ENCODE results near the gene FNTB.

FNTB gene

DNA sequence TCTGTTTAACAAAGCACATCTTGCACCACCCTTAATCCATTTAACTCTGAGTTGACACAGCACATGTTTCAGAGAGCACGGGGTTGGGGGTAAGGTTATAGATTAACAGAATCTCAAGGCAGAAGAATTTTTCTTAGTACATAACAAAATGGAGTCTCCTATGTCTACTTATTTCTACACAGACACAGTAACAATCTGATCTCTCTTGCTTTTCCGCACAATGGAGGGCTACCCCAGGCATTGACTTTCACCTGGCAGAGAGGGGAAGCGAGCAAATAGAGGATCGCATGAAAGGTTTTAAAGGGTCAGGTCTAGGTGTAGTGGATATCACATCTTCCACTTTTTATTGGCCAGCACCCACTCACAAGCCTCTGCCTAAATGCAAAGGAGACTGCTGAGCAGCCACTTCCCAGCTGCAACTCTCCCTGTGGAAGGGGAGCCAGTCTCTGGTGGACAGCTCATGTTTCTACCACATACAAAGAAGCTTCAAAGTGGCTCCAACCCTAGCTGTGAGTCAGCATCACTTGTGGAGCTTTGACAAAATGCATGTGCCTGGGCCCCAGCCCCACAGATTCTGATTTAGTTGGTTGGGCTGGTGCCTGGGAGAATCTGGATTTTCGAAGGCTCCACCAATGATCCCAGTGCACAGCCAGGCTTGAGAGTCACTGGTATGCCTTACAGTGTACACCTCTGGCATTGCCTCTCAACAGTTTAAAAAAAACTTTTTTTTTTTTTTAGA is 7.2 kb upstream of the FNTB start:
- DNase-seq (ENCODE audit: low read depth in 2 of 2), result no peak

GRCh38 chr14:64983439-64984310 is 3.0 kb upstream of the FNTB start:
- DNase-seq (ENCODE audit: low read depth in 2 of 2), result no peak

DNA sequence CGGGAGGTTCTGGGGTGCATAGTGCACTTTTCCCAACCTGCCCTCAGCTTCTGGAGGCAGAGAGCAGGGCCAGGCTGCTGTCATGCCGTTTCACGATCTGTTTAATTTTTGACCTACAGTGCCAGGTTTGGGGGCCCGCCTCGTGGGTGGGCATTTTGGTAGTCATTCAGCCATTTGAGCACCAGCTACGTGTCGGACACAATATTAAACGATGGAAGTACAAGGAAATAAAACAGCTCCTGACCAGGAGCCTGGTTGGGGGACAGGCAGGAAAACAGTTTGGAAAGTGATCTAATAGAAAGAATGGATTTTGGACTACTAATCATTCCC is 708 bp downstream of the FNTB start:
- DNase-seq (ENCODE audit: low read depth in 2 of 2), result no peak

DNA sequence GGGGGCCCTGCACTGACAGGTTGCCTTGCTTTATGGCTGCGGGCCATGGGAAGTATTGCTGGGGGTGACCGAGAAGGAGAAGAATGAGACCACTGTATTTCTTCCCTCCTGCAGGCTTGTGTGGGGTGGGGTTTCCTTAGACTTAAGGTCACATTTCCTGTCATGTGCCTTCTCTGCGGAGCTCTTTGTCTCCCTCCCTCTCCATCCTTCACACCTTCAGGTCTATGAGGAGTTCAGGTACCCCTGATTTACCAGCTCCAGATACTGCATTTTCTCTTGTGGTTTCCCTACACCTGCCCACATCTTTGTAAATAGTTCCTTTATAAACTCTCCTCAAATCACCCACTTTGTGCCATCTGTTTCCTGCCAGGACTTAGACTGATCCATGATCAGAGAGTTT is 3.6 kb downstream of the FNTB start:
- DNase-seq (ENCODE audit: low read depth in 2 of 2), result no peak

- no peak for DNase-seq (ENCODE audit: low read depth in 2 of 2)
Measured at GRCh38 chr14:64990939-64991338, 4.2 kb downstream of the FNTB start.

- DNase-seq (ENCODE audit: low read depth in 2 of 2), result no peak
Measured at GRCh38 chr14:64992328-64992885, 5.7 kb downstream of the FNTB start.

DNA sequence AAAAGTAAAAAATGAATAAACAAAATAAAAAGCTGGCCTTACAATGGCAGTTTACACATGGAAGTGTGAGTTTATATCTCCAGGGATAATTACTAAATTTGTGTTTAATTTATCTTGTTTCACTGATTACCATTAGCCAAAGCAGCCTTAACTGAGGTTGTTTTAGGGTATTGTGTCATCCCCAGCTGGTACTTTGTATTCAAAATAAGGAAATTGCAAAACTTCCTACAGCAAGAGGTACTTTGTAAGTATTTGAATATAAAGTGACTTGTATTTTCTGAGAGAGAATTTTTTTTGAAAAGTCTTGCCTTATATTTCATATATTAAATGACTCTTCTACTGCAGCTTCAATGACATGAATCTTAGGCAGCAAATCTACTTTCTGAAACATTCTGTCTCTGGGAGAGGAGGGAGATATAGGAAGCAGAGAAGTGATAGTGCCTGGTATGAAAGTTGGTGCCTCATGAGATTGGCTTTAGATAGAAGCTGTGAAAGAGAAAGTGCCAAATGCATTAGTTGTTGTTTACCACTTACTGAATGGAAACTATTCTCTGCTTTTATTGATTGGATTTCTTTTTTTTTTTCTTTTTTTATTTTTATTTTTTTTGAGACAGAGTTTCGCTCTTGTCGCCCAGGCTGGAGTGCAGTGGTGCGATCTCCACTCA is 6.7 kb downstream of the FNTB start:
- DNase-seq (ENCODE audit: low read depth in 2 of 2), result no peak

DNA sequence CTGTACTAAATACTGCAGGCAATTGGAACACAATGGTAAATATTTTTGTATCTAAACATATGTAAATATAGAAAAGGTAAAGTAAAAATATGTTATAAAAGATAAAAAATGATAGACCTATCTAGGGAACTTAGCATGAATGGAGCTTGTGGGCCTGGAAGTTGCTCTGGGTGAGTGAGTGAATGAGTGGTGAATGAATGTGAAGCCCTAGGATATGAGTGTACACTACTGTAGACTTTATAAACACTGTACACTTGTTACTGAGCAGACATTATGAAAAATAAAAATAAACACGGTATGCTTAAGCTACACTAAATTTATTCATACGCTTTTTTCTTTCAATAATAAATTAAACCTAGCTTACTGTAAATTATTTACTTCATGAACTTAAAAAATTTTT is 7.8 kb downstream of the FNTB start:
- no peak for DNase-seq (ENCODE audit: low read depth in 2 of 2)

DNA sequence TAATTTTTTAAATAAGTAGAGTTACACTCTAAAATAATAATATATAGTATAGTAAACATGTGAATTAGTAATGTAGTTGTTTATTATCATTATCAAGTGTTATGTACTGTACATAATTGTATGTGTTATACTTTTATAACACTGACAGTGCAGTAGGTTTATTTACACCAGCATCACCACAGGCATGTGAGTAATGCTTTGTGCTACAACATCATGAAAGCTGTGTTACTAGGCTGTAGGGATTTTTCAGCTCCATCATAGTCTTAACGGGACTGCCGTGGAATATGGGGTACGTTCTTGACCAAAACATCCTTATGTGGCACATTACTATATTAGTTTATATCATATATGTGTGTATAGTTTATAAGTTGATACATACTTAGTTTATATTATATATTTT is 8.6 kb downstream of the FNTB start:
- no peak for DNase-seq (ENCODE audit: low read depth in 2 of 2)

DNA sequence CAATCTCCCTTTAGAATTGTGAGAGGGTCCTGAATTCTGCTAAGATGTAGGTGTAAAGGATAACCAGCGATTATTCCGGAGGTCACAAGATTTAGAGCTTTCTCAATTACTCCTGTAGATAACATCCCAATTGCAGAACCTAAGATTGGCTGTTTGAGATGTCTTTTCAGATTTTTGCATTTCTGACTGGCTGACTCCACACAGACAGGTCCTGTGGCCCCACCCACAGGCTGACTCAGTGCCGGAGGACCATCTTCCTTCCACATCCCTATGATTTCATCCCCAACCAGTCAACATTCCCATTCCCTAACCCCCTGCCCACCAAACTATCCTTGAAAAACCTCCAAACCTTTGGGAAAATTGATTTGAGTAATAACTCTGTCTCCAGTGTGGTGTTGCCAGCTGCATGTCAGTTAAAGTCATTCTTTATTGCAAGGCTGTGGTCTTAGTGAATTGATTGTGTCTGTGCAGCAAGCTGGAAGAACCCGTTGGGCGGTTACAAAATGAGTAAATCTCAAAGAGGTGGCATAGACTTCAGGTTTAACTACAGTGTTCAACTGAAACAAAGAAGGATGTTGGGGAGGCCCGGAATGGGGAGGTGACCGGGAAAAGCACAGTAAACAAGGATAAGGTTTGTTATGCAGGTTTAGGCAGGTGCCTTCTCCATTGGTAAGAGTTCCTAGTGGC is 10.6 kb downstream of the FNTB start:
- no peak for DNase-seq (ENCODE audit: low read depth in 2 of 2)

DNA sequence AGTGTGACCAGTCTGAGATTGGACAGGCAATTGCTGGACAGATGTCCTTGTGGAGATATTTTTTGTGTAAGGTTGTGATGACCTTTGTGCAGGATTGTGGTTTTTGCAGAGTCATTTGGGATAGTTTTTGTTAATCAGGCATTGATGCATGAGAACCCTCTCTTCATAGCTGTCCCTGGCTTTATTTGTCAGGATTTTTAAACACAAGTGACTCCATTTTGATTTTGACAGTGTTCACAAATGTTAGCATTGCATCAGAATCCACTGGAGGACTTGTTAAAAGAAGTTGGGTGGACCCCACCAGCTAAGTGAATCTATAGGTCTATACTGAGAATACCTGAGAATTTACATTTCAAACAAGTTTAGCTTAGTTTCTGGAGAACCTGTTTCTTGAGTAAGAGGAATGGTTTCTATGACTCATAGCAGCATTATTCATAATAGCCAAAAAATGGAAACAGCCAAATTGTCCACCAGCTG is 11.8 kb downstream of the FNTB start:
- no peak for DNase-seq (ENCODE audit: low read depth in 2 of 2)

GRCh38 chr14:65000898-65001591 is 14.3 kb downstream of the FNTB start:
- no peak for DNase-seq (ENCODE audit: low read depth in 2 of 2)

DNA sequence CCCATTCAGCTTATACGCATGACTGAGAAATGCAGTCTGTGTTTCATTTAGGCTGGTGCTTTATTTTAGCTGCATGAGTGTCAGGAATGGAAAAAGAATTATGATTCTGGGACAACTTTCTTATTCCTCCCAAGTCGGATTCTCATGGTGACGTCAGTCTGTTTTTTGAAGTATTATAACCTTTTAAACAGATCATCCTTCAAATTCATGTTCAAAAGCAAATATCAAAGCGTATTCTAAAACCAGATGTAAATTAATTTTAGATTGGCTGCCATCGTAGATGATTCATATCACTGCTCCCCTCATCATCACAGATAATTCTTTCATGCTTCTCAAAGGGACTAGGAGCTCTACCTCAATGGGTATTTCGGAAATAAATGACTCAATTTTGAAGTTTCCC is 15.0 kb downstream of the FNTB start:
- no peak for DNase-seq (ENCODE audit: low read depth in 2 of 2)

DNA sequence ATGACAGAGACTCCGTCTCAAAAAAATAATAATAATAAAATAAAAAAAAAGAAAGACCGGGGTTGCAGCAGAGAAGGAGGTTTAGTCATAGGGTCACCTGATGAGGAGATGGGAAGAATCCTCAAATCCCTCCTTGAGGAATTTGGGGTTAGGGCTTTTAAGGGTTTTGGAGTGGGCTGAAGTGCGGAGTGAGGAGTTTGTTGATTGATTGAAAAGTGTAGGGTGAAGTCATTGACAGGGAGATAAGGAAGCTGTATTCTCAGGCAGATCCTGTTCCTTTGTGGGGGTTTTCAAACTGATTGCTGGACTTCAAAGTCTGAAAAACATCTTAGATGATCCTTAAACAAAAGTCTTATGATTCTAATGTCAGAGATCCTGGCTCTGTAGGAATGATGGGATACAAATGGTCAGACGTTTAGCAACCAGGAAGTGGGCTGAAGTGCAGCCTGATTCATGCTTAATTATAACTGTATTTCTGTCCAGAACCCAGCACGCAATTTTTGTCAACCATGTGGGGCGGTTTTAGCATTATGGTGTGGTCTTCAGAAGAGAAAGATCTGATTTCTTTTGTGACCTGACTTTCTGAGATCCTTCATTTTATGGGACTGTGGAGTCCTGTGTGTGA is 16.0 kb downstream of the FNTB start:
- no peak for DNase-seq (ENCODE audit: low read depth in 2 of 2)

DNA sequence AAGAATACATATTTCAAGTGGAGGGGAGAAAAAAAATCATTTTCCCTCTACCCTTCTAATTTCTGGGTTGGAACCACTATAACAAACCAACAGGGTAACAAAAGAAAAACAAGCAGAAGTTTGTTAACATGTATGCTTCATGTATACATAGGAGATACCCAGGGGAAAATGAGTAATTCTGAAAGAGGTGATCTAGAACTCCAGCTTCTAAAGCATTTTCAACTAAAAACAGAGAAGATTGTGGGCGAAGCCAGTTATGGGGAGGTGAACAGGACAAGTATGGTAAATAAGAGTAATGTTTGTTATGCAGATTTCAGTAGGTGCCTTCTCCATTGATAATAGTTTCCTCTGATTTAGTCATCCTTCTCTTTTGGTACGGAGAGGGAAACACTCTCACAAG is 16.7 kb downstream of the FNTB start:
- DNase-seq (ENCODE audit: low read depth in 2 of 2), result no peak

DNA sequence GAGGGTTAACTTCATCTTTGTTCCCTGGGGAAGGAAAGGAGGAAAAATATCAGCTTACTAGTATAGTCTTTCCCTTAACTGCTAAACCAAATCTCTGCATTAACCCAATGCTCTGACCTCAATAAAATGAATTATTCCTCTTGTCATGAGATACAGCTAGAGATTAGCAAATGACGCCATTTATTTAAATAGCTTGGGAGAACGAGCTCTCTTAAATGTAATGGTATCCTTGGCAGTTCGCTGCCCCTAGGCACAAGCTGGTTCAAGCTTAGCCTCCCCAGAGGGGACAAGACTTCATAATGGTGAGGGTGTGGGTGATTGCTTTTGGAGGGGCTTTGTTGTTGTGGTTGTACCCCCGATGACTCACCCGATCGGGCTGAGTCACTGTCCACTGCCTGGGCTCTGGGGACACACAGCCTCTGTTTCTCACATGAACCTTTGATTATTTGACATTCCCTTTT is 19.6 kb downstream of the FNTB start:
- DNase-seq (ENCODE audit: low read depth in 2 of 2), result no peak

DNA sequence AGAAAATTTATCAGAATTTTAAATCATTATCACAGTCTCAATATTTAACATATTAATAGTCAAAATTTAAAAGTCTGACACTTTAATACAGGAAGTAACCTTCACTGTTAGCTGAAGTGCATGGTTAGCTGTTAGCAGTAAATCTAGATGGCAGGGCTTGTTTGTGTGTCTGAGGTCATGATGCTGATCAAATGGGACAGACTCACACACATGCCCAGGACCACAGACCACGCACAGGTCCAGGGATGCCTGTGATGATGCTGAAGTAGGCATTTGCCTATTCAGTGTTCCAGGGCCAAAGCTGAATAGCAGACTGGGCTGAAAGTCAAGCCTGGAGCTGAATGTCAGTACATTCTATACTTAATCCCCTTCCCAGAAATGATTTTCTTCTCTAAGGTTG is 20.5 kb downstream of the FNTB start:
- DNase-seq (ENCODE audit: low read depth in 2 of 2), result no peak

DNA sequence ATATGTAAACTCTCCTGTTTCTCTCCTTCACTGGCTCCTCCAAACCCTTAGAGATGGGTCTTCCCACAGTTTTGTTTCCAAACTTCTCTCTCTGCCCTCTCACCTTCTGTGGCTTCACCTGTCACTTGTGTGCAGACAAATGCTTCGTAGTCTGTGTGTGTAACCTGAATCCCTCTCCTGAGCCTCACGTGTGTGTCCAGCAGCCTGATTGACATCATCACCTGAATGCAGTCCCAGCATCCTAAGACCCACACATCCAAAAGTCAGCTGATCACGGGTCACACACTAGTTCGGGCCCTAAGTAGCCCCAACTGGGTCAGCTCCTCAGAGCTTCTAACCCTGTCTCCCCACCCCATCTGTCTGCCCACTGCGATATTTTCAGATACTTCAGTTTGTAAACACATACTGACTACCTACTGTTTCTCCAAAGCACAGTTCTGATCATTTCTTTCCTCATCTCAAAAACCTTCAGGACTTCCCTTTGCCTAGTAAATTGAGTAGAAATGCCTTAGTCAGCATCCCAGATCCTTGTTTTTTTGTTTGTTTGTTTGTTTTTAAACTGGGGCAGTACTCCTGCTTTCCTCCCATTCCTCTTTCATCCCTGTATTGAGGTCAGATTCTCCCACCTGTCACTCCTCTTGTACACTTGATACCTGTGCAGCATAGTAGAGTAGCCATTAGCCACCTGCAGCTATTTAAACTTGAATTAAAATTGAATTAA is 23.7 kb downstream of the FNTB start:
- DNase-seq (ENCODE audit: low read depth in 2 of 2), result no peak

DNA sequence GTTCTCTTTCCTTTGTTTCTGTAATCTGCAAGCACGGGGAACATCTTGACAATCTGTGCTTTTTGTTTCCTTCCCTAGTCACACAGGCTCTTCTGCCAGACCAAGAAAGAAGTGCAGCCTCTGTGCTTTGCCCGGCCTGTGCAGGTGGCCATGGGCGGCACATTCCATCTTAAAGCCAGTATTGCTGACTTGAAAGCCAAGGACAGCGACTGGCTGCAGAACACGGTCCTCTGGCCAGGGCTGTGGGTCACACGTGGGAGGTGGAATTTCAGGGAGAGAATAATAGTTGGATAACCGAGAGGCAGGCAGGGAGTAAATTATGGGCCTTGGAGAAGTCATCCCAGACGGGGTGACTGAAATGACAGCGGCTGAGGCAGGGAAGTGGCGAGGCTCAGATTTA is 24.8 kb downstream of the FNTB start:
- DNase-seq (ENCODE audit: low read depth in 2 of 2), result no peak

DNA sequence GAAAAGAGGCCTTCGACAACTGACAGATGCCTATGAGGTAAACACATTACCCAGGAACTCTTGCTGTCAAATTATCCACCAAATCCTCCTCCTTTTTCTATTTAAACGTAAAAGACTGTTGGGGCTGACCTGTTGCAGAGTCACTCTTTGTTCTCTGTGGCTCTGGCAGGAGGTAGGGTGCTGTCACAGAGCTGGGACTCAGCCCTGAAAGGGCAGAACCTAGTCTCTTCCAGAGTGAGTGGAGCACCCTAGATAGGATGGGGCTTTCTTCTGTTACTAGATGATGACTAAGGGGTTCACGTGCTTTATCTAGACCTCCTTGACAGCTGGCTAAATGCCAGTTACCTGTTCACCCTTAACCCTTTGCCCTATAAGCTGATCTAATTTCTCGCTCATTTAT is 25.7 kb downstream of the FNTB start:
- no peak for DNase-seq (ENCODE audit: low read depth in 2 of 2)
